ENCODE results near the gene DYNLL1.

DNA sequence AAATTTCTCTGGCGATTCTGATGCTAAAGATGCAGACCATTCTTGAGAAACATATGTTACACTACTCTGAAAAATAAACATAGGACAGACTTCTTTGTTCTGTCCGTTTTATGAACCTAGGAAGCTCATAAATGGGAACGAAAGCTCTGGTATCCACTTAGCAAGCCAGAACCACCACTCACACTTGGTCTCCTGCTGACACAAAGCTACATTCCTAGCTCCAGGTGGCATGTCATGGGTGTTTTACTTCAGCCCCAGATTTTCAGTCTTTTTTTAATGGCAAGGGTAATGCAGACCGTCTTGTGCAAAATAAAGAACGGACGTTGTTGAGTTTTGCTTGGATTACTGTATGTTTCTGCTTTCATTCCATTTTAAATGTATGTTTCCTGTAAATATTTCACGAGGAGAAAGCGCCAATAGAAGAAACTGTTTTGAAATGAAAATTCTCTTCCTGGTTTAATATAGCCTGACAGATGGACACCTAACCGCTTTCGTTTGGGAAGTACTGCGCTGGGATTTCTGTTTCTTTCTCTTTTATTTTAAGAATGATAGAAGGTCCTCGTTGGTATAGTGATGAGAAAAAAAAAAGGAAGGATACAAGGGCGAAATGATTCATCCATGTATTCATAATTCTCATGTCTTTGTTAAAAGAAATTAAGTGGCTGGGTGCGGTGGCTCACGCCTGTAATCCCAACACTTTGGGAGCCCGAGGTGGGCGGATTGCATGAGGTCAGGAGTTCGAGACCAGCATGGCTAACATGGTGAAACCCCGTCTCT lies 33.9 kb downstream of the DYNLL1 start:
- TF ChIP-seq EP300 (IDR thresholded peaks at IDR 0.05): no peak
- TF ChIP-seq, protein P1, sequence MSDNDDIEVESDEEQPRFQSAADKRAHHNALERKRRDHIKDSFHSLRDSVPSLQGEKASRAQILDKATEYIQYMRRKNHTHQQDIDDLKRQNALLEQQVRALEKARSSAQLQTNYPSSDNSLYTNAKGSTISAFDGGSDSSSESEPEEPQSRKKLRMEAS (IDR thresholded peaks at IDR 0.05): no peak
- TF ChIP-seq JUN (IDR thresholded peaks at IDR 0.05): no peak
- TF ChIP-seq, protein P2, sequence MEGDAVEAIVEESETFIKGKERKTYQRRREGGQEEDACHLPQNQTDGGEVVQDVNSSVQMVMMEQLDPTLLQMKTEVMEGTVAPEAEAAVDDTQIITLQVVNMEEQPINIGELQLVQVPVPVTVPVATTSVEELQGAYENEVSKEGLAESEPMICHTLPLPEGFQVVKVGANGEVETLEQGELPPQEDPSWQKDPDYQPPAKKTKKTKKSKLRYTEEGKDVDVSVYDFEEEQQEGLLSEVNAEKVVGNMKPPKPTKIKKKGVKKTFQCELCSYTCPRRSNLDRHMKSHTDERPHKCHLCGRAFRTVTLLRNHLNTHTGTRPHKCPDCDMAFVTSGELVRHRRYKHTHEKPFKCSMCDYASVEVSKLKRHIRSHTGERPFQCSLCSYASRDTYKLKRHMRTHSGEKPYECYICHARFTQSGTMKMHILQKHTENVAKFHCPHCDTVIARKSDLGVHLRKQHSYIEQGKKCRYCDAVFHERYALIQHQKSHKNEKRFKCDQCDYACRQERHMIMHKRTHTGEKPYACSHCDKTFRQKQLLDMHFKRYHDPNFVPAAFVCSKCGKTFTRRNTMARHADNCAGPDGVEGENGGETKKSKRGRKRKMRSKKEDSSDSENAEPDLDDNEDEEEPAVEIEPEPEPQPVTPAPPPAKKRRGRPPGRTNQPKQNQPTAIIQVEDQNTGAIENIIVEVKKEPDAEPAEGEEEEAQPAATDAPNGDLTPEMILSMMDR (IDR thresholded peaks at IDR 0.05): no peak
- no peak for TF ChIP-seq POLR2A (IDR thresholded peaks at IDR 0.05; ENCODE audit: low read length)

Data from A549 (cell line).